Endometrium (tissue), 2 donors: ENCODE data around the gene IL12RB2.

Experiments used
- FAIRE-seq: peaks from 2 replicates; lab custom pipeline; 2012; peaks lifted over from hg19 to GRCh38; lab: Jason Lieb, UNC
- donor health status: control.
- donor health status: control.

The IL12RB2 gene

DNA sequence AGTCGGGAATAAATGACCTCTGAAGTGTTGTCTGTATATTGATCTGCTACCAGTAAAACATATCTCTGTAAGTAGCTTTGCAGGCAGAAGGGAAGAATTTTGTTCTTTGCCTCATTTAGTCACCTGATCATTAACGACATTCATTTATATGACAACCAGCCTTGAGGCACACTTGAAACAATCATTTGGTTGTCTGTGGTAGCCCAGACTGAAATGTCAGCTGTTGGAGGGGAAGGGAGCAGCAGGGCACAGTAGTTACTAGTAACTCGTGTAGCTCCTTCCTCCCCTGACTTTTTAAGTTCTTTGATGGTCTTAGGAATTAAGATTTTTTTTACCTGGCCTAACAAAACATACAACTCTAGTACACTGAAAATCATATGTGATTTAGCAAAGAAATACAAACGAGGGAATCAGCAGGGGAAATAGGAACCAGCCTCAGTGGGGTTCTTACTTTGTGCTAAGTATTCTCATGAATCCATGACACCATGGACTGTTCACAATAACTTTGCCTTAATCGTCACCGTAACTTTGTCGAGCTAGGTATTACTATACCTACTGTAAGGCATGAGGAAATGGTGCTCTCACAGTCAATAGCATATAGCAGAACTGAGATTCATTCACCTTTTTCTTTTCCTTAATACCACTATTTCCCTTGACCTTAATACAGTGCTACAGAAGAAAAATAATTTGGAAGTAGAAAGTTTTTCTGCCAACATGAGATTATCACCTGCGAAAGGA is 6.4 kb downstream of the IL12RB2 start:
- FAIRE-seq: no peak

- FAIRE-seq: no peak
Observed at GRCh38 chr1:67314696-67315095, 7.0 kb downstream of the IL12RB2 start.

DNA sequence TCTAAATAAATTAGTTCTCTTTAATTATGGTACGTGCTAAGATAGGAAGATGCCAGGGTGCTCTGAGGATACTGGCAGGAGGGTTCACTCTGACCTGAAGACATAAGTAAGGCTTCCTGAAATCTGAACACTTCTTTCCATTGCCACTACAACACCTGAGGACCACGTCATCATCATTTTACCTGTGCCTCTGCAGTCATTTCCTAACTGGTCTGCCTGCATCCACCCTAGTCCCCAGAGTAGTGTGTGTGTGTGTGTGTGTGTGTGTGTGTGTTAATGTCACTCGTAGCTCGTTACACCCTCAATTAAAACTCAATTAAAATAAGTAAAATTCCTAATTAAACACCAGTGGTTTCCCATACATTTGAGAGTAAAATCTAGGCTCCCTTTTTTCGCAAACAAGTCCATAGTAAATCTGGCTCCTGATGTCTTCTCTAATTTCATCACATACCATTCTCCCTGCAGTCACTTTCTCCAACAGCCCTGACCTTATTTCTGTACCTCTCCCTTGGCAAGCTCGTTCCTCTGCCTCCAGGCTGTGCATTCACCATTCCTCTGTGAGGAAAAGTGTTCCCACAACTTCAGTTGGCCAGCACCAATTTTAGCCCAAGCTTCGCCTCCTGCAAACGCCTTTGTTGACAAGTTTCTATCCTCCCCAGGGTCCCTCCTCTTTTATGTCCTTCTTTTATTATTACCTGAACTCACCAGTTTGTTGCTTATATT is 8.7 kb downstream of the IL12RB2 start:
- no peak for FAIRE-seq

GRCh38 chr1:67316918-67317317 is 9.2 kb downstream of the IL12RB2 start:
- no peak for FAIRE-seq

DNA sequence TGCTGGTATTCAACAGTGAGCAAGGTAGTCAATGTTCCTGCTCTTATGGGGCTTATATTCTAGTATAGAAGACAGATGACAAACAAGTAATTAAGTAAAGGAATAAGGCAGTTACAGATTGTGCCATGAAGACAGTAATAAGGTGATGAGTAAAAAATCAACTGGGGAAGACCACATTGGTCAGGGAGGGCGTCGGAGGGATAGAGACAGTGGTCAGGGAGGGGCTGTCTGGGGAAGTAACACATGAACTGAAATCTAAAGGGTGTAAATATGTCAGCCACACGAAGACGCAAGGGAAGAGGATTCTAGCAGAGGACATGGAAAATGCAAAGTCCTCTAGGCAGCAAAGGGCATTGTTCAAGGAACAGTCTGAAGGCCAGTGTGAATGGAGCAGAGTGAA is 10.1 kb downstream of the IL12RB2 start:
- no peak for FAIRE-seq

DNA sequence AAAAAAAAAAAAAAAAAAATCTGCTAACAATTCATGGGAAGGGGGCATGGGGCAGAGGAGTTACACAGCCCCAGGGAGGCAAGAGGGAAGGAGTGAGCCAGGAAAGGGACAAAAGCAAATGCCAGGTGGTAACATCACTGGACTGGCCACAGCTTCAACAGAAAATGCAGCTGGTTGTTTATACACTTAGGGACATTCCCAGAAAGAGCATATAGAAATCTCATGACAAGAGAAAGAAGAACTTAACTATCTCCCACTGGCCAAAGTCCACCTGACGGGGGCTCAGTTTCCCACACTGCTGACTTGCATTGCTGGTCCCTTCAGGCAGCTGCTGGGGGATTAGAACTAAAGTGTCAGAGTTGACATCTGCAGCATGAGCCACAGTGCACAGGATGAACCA is 14.8 kb downstream of the IL12RB2 start:
- no peak for FAIRE-seq

GRCh38 chr1:67323087-67323486 is 15.4 kb downstream of the IL12RB2 start:
- no peak for FAIRE-seq

DNA sequence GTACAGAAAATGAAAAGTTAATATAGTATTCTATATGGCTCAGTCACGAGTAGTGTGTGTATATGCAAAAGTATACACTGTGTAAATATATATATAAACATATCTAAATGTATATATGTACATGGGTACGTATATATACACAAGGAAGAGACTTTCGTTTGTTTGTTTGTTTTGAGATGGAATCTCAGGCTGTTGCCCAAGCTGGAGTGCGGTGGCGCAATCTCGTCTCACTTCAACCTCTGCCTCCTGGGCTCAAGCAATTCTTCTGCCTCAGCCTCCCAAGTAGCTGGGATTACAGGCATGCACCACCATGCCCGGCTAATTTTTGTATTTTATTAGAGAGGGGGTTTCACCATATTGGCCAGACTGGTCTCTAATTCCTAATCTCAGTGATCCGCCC is 16.4 kb downstream of the IL12RB2 start:
- FAIRE-seq: no peak

- no peak for FAIRE-seq
Observed at GRCh38 chr1:67327864-67328466, 20.3 kb downstream of the IL12RB2 start.

DNA sequence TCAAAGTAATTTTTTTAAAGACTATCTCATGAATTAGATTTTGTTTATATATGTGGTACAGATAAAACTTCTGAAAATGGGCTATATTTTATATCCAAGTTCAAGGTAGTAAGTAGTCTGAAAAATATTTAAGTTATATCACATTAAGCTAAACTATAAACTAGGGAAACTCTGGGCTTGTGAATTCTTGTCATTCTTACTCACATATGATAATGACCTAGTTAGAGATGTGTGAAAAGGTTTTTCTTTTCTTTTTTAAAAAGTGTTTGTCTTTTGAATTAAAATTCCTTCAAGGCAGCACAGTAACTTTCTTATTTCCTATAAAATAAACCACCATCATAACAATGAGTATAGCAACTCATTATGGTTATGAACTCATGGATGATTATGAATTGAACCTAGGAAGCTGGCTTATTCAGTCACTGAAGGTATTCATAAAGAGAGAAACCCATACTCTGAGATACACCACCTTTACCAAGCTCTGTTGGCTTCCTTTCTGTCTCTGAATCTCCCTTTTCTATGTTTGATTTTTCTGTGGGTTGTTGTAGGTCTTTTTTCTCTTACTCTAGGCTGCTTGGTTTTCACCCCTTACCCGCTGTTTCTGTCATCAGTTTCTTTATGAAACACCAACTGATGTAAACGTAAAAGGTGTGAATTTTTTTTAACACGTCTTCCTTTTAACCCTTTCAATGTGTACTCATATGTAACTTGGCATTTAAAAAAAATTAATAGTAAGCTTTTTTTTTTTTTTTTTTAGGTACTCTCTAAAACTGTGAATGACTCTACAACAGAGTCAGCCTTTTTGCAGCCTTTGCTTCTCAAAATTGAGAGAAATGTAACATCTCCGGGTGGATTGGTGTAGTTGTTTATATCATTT is 25.2 kb downstream of the IL12RB2 start:
- no peak for FAIRE-seq

DNA sequence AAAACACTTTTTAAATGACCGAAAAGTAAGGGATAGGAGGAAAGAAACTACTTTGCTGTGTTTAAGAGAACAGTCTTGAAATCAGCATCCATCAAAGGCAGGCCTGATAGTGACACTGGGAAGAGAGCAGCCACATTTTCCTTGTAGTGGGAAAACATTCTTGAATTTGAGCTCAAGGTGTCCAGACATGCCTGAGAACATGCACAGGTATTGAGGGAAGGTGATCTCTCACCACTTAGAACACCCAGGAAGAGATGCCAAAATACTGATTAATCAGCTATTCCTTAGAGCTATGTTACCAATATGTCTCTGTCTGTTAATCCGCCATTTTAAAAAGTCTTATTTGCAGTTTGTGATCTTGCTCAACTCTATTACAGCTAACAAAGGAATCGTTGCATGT is 25.9 kb downstream of the IL12RB2 start:
- FAIRE-seq: no peak

DNA sequence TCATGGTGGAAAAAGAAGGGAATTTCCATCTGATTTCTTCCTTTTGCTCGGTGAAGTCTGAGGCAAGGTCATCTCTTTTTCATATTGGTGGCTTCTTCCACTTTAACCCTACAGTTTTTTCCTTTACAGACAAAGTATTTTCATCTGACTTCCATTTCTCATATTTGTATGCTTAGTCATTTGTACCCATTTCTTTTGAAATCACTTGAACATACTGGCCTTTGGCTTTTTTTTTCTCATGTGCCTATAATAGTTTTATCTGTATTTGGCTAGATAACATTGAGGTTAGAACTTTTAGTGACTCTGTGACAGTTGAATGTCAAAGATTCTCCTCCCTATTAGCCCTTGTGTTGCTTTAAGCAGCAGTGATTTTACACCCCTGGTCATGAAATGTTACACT is 27.7 kb downstream of the IL12RB2 start:
- FAIRE-seq: no peak

GRCh38 chr1:67336157-67336556 is 28.5 kb downstream of the IL12RB2 start:
- no peak for FAIRE-seq

GRCh38 chr1:67336783-67337182 is 29.1 kb downstream of the IL12RB2 start:
- no peak for FAIRE-seq

- FAIRE-seq: no peak
Observed at GRCh38 chr1:67338642-67339041, 31.0 kb downstream of the IL12RB2 start.

DNA sequence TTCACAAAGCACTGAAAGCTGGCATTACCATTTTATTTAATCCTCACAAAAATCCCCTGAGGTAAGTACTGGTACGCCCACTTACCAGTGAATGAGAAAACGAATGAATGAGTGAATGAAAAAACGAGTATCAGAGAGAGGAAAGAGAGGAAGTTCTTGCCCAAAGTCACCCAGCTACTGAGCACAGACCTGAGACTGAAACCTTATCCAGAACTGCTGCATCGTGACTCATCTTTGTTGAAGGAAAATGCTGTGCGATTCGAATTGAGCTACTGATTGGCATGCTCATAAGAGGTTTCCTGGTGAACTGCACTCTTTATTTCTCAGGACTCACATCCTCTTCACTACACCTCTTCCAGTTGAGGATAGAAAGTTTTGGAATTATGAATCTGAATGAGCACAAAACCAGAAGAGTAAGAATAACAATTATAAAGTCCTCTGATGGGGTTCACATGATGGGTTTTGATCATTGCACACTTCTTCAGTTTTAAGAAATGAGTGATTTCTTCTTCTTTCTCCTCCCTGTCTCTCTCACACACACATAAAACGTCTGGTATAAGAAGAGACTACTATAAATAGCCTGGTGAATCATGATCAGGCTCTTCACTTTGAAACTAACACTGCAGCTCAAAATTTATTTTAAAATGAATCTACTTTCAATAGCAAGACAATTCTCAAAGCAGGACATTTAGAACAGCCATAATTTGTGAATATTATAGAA is 32.1 kb downstream of the IL12RB2 start:
- no peak for FAIRE-seq

DNA sequence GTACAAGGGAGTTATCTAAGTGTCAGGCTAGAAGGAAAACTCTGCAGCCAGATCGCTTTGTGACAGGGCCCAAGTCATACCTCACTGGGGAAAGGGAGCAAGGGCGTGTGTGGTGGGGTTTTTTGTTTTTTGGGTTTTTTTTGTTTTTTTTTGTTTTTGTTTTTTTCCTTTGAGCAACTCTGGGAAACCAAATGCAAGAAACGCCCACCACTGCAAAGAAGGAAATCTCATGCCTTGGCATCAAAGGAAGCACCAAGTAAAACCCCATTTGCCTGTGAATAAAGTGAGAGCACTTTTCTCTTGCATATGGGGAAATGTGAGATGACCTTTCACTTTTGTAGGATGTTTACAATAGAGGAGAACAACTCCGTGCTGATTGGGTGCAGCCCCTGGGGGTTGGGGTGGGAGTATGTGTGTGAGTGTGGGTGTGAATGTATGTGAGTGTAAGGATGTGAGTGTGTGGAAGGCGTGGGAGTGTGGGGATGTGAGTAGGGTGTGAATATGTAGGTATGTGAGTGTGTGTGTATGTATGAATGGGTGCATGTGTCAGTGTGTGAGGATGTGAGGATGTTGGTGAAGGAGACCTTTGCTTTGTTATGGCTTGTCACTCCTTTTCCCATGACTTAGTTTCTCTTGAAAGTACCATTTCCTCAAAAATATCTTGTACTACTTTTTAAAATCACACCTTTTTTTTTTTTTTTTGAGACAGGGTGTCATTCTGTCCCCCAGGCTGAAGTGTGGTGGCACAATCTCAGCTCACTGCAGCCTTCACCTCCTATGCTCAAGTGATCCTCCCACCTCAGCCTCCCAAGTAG is 34.6 kb downstream of the IL12RB2 start:
- FAIRE-seq: no peak

- no peak for FAIRE-seq
Observed at GRCh38 chr1:67345556-67345955, 37.9 kb downstream of the IL12RB2 start.

DNA sequence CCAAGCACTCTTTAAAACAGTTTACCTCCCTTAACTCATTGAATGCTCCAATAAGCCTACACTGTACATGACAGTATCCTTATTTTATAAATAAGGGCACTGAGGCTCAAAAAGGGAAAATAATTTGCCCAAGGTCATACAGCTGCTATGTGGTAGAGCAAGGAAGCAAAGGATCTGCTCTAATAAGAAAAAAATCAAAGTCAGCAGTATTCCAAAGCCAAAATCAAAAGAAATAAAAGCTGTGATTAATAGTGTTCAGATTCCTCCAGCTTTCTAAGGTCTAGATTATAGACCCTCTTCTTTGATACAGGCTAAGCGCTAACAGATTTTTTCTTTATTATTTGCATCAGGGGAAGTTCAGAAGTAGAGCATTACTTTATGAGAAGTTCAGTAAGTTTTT is 39.3 kb downstream of the IL12RB2 start:
- no peak for FAIRE-seq

DNA sequence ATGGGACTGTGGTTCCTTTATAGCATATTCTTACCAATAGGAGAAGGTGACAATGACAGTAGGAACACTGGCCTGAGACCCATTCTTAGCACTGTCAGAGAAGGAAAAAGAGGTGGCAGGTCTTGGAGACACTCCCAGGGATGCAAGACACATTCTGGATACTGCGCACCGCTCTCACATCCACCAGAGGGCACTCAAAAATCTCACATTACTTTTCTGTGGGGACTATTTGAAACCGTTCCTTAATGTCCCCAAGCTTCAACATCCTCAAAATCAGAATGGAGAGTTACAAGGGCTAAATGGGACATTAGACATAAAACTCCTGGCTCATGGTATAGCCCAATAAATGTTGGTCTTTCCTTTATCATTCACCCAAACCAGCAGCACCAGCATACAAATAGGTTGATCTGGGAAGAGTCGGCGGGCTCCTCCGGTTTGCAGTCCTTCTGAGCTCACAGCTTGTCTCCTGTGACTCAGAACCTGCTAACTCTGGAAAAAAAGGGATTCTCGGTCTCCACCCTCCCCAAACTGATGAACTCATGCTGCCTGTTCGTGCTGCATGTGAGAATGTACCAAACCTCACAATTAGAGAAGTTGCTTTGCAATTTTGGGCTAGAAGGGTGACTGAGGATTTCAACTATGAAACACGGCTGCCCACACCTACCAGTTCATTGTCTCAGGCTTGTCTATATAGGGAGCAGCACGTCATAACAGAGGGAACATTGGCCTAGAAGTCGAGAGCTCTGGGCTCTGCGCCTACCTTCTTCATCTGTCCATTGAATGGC is 40.2 kb downstream of the IL12RB2 start:
- no peak for FAIRE-seq
